NCI-H2029 (cell line): Measurements from ENCODE around the gene TCERG1L.
"Not testable (repeated sequence)": the region's sequence is repeated elsewhere in the genome, so short reads cannot be mapped to it uniquely, and the experiment has no call there.

Experiments used
- DNase-seq: peaks from one replicate; lab custom pipeline; 2025; lab: John Stamatoyannopoulos, UW

Gene TCERG1L

DNA sequence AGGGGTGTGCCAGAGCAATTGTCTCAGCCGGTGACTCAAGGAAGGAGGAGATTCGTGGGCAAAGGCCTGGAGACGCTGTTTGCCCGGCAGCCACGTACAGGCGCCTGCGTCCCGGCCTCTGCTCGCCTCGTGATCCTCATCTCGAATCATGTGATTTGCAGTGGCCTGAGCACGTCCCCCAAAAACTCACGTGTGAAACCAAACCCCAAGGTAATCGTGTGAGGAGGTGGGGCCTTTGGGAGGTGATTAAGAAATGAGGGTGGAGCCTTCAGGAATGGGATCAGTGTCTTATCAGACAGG lies 226.8 kb downstream of the TCERG1L start:
- no peak for DNase-seq

DNA sequence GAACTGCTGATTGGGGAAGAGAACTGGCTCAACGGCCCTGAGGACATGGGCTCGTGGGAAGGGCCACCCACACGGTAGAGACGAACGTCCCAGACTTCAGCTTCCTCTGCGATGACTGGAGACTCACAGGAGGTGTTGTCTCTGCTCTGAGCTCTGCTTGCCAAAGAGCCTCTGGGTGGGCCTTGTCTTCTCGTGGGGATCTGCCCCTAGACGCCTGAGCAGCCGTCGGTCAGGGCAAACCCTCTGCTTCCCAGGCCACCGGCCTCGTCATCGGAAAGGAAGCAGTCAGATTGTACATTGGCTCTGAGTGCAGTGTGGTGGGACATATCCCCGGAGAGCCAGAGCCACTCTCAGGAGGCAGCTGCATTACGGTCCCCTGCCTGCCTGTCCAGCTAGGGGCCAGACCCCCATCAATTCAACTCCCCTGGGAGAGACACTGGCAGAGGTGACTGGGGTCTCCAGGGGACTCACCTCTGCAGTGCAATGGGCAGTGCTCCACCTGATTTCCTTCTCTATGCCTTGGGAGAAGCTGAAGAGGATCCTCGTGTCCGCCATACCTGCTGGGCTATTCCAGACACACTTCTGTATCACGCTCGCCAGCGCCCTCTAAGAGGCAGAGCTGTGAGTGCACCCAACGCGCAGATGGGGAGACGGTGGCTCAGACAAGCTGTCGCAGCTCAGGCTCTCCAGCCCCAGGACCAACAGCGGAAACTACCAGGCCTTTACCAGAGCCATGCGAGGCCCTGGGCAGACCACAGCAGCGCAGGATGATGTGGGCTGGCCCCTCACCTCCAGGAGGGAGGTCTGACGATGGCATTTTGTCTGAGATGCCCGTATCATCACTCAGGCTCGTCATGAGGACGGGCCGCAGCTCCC lies 227.4 kb downstream of the TCERG1L start:
- DNase-seq: no peak

DNA sequence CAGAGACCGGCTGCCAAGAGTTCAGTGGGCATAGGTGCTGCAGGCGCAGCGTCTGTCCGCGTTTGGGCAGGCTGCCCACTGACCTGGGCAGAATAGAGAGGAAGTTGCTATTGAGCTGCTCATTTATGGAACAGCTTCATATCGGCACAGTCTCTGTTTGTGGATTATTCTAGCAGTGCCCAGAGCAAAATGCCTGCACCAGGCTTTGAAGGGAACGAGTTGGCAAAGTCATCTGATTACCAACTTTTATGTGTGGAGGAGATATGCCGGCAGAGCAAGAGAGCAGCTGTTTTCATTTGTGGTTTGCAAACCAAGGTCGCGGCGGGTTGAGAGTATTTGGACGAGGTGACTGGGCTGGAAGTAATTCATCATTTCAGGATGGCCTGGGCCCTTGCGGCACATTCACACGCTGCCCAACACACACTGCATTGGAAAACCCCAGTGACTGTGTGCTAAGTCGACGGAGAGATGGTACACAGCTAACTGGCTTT lies 228.5 kb downstream of the TCERG1L start:
- no peak for DNase-seq

DNA sequence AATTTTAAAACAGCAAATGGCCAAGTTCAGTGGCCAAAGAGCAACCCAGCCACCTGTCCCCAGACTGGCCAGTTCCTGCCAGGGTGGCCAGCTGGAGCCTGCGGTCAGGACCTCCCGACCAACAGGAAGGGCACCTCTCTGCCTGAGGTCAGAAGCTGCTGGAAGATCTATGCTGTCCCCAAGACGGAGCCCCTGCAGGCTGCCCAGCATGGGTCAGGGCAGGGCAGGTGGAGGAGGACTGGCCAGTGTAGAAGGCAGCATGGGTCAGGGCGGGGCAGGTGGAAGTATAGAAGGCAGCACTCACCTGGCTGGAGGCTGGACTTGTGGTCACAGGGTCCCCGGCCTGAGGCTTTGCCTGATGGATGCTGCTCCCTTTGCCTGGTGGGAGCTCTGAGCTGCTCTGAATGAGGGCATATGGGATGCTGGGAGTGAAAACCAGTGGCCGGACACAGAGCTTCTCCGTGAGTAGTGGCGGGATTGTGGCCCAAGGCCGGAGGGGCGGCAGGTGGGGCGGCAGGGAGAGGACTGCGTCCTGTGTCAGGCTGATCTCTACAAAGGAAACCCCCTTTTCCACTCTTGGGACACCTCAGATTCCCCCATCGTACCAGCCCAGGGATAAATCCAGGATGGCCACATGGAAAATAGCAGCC lies 229.2 kb downstream of the TCERG1L start:
- DNase-seq: no peak

DNA sequence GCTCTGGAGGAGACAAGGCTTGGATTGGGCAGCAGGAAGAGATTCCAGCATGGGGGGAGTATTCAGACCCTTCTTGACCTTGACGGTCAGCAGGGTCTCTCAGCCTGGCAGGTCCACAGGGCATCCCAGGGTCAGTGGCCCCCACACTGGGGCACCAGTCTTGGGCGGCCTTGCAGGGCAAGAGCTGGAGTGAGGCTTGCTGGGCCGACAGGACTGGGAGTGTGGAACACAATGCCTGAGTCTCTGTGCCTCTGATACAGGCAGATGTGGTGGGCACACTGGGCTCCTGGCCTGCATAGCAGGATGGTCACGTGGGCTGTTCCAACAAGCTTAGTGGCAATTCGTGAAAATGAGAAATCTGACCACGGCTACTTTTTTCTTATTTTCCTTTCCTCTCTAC lies 229.7 kb downstream of the TCERG1L start:
- no peak for DNase-seq

DNA sequence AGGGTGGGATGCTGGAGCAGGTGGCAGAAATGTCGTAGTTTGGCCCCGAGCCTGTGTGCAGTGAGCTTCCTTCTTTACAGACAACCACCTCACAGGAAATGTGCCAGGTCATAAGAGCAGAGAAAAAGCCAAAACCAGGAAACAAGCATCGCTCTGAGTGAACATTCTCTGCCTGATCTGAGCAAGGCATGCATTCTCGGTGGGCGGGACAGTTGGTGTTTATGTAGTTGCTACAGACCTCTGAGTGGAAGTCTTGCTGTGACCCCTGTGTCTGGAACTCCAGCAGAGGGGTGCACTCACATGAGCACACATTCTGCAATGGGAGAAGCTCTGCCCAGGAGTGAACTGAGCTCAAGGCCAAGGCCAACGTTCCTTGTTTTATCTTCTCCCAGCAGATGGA lies 230.1 kb downstream of the TCERG1L start:
- peak; percentile 46 for DNase-seq

DNA sequence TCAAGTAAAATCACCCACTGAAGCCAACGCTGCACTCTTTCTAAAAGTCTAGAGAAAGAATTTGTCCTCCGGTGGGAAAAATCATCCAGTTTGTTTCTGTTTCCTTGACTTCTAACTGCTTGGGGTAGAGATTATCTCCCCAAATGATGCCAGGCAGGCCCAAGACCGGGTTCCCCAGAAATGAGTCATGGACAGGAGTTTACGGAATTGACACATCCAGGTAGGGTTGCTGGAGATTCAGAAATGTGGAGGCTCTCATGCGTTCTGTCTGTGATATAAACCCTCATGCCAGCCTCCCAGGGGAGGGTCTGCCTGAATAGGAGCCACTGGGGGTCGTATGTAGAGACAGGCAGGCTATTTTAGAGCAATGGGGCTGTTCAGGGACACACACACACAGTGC lies 230.9 kb downstream of the TCERG1L start:
- DNase-seq: no peak

DNA sequence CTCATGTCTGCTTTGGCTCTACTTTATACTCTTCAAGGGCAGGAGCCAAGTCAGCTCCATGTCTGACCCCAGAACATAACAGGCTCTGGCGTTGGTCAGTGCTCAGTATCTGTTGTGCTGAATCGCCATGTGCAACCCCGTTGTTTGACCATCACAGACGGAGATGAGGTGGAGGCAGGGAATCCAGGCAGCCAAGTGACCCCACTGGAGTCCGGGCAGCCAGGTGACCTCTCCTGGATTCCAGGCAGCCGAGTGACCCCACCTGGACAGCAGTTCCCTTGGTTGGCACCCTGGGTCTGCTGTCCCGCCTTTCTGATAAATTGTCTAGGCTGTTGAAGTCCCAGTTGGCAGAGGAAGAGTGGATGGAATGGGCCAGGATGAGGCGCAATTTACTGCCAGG lies 232.2 kb downstream of the TCERG1L start:
- DNase-seq: no peak

DNA sequence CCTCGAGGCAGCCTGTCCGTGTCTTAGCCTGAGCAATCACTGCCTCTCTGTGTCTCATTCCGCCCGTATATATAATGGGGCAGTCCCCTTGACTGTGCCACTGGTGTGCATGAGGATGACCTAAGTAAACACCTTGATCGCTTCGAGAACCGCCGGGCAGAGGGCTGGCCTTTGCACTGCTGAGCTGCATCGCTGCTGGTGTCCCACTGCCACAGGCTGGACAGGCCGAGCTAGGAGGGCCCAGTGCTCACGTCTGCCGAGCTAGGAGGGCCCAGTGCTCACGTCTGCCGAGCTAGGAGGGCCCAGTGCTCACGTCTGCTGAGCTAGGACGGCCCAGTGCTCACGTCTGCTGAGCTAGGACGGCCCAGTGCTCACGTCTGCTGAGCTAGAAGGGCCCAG lies 232.6 kb downstream of the TCERG1L start:
- not testable (repeated sequence) for DNase-seq

DNA sequence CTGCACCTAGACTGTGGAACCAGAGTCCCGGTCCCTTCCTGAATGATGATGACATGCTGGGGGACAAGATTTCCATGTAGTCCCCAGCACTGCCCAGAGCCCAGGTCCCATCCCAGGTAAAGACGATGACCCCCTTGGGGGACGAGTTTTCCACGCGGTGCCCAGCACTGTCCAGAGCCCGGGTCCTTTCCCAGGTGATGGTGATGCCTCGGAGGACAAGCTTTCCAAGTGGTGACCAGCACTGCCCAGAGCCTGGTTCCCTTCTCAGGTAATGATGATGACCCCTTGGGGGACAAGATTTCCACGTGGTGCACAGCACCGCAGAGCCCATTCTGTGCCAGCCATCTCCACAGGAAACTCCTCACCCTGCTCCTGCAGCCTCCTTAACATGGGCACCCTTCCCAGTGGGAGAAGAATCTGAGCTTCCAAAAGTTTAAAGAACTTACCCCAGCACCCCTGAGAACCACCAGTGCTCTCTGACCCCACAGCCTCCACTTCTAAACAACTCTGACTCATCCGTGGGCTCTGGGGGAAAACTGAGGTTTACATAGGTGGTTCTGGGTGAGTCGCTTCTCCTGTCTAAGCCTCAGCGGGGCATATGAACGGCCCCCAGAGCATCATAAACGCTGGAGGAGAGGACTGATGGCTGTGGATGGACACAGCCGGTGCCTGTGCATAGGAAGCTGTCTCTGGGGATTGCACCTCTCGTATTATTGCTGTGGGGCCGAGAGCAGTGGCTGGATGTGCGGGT lies 233.2 kb downstream of the TCERG1L start:
- DNase-seq: no peak

DNA sequence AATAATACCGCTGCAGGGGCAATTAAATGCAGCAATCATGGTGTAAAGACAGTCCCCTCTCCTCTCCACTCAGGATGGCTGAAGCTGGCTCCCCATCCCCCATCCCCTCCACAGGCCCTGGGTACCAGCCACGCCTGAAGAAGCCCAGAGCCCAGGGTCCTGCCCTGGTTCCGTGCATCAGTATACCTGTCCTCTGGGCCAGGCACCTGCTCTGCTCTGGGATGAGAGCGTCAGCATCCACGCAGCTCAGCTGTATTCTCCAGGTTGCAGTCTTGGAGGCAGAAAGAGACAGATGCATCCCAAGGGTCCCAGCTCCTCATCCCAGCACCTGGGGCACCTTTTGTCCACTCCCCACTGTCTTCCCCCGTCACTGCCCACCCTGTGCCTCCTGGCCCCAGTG lies 233.8 kb downstream of the TCERG1L start:
- DNase-seq: no peak

DNA sequence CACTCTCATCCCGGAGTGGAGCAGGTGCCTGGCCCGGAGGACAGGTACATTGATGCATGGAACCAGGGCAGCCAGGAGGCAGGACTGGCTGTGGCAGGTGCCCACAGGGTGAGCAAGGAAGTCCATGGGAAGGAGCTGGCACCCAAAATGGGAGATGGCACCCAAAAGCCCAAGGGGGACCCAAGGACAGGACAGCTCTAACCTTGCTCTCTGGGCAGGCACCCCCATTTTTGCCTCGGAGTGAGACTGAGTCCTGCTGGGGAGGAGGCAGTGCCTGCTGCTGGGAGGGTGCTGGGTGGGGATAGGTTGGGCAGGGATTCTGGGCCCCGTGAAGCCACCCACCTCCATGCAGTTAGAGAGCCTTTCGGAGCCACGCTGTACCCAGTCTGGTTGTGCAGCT lies 234.5 kb downstream of the TCERG1L start:
- no peak for DNase-seq

DNA sequence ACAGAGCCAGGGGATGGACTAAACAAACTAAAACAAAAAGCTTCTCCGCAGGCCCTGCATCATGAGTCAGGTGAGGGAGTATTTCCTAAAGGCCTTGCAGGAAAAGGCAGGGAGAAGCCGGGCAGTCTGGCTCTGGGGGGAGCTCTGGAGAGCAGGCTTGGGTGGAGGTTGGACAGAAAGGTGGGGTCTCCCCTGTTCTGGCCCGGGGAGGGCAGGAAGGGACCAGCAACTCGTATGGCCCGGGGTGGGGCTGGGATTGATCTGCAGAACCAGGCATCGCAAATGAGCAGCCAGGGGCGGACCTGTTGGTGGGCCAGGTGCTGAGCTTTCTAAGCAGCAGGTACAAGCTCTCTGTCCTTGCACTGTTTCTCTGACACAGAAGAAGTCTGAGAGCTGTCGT lies 235.2 kb downstream of the TCERG1L start:
- DNase-seq: no peak

DNA sequence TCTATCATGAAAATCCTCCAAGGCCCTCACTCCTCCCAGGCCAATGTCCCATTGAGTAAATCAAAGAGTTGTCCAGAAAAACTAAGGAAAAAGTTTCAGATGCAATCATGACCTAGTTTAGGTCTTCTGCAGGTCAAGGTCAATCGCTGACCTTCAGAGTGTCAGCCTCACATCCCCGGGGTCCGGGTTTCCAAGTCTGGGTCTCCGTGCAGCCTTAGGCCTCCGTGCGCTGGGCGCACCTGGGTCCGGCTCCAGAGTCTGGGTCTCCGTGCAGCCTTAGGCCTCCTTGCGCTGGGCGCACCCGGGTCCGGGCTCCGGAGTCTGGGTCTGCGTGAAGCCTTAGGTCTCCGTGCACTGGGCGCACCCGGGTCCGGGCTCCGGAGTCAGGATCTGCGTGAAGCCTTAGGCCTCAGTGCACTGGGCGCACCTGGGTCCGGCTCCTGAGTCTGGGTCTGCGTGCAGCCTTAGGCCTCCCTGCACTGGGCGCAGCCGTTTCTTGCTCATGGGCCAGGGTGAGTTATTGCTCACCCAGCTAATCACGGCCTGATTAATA lies 236.2 kb downstream of the TCERG1L start:
- no peak for DNase-seq

DNA sequence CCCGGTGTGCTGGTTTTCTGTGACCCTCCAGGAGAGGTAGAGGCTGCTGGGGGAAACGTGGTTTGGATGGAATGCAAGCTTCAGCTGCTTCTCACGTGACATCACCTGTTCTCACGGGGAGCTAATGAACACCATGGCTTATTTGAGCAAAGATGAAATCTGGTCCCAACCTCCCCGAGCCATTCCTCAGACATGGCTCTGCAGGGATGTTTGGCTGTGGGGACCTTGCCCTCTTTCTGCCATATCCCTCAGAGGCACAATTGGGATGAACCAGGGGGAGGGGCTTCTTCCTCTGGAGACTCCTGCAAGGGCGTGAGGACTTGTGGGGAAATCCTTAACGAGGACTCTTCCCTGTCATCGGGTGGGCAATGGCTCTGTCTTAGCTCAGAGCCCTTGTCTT lies 236.8 kb downstream of the TCERG1L start:
- DNase-seq: no peak

DNA sequence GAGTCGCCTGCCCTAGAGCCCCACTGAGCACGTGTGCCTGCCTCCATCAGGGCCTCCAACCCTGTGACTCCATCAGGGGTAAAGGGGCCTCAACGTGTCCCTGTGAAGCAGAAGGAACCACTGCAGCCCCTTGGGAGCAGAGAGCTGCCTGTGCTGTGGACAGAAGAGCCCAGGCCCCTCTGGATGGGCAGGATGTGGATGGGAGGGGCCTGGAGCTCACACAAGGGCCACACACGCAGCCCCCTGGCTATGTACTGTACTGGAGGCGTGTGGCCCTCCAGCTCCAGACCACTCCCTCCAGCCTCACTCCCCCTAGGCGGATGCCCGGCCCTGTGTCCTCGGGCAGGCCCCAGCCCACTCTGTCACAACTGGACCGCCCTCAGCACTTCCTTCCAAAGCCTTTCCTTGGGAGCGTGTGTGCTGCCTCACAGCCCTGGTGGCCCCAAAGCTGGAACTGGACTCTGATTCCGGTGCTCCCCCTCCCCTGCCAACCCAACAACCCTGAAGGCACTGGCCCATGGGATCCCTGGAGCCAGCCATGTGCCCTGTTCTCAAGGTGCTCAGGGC lies 238.0 kb downstream of the TCERG1L start:
- DNase-seq: no peak

DNA sequence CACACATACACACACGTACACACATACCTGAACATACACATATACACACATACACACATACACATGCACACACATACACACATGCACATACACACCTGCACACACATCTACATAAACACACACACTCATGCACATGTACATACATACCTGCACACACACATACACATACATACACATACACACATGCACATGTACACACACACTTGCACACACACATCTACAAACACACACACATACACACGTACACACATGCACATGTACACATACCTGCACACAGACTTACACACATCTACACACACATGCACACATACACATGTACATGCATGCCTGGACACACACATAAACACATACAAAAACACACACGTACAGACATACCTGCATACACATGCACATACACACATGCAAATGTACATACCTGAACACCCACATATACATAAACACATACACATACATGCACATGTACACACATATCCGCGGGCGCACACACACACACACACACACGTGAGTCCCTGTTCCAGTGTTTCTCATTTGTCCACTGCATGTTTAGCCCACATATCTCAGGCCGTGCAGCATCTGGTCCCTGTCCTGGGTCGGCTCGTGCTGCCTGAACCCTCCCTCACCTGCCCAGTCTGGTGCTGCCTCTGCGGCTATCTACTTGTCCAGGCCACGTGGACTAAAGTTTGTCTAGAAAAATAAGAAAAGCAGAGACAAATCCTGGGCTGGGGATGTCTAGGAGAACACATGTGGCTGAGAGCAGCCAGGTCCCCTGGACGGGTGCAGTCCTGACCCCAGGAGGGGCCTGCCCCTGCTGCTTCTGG lies 238.7 kb downstream of the TCERG1L start:
- DNase-seq: no peak

DNA sequence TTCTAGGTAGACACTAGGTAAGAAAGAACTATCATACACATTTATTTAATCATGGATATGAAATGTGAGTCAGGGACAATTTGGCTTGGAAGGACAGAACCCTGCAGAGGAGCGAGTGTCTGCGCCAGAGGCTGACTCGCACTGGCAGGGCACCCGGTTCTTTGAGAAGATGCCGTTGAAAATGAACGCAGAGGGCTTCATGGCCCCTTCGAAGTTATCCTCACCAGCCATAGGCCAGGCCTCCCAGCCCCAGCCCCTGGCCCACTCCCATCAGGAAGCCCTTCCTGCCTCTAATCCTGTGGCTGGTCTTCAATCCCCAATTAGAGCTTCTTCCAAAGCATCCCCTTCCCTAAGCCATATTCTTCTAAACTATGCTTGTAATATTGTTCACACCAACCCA lies 239.8 kb downstream of the TCERG1L start:
- no peak for DNase-seq

DNA sequence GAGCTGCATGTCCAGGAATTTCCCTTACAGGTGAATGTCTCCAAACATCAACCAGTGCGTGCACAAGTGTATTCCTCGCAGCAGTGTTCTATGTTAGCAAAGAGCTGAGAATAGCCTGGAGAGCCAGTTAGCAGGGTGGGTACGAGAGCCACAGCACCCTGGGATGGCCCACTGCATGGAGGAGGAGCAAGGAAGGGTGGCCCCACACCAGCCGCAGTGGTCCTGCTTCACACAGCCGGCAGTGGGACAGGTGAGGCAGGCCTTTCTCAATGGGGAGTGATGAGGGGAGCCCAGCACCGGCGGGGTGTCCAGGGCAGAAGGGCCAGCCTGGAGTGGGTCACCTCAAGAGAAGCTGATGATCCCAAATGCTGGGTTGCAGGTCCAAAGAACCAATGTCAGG lies 240.7 kb downstream of the TCERG1L start:
- no peak for DNase-seq

DNA sequence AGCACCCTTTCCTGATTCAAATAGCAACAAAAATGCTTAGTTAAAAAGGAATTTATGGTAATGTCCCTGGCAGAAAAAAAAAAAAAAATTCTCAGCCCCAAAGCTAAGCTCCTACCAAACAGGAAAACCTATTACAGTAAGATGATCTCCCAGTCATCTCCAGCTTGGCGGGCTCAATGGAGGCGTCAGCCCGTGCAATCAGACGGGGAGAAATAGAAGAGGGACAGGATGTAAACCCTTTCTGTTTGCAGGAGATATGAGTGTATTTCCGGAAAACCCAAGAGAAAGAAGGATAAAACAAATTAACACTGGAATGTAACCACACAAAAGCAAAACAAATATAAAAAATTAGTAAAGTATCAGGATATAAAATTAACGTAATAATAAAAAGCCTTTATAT lies 242.8 kb downstream of the TCERG1L start:
- DNase-seq: peak; percentile 16

DNA sequence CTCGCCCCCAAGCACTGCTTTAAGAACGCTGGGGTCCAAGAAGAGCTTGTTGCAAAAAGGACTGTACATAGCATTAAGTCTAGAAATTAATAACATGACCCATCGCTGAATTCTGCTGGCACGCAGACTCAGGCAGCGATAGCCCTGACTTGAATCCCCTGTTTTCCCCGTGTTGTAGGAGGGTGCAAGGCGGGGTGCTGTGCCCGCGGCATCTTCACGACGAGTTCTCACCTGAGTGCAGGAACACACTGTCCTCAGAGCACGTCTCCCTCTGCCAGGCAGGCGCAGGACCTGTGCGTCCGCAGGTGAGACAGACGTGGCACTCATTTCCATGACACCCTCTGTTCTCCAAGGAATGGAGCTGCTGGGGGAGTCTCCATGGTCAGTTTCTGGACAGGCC lies 243.2 kb downstream of the TCERG1L start:
- no peak for DNase-seq
